Esophagus squamous epithelium (tissue), 4 donors: ENCODE measurements around the gene CREBL2.

Experiments
- POLR2A ChIP-seq, 4 donors: fragments of 450-650 bp; IDR thresholded peaks; one replicate each; pipeline ENCODE4 v1.6.1; 2017; ENCODE audit warnings: antibody characterized with exemption in 4 of 4, mild to moderate bottlenecking in 4 of 4, moderate library complexity in 3 of 4
- TF ChIP-seq, protein P1 (sequence below), 6 experiments: fragments of 450-650 bp in 4 of 6; fragments of 200-600 bp in 2 of 6; sonication (generic) in 2 of 6; IDR thresholded peaks; one replicate each; pipeline ENCODE4 v1.5.1; 2016 to 2019; ENCODE audit warnings: antibody characterized with exemption in 6 of 6, mild to moderate bottlenecking in 4 of 6, moderate library complexity in 4 of 6

- TF ChIP-seq, protein P1, sequence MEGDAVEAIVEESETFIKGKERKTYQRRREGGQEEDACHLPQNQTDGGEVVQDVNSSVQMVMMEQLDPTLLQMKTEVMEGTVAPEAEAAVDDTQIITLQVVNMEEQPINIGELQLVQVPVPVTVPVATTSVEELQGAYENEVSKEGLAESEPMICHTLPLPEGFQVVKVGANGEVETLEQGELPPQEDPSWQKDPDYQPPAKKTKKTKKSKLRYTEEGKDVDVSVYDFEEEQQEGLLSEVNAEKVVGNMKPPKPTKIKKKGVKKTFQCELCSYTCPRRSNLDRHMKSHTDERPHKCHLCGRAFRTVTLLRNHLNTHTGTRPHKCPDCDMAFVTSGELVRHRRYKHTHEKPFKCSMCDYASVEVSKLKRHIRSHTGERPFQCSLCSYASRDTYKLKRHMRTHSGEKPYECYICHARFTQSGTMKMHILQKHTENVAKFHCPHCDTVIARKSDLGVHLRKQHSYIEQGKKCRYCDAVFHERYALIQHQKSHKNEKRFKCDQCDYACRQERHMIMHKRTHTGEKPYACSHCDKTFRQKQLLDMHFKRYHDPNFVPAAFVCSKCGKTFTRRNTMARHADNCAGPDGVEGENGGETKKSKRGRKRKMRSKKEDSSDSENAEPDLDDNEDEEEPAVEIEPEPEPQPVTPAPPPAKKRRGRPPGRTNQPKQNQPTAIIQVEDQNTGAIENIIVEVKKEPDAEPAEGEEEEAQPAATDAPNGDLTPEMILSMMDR (IDR thresholded peaks at IDR 0.05), result no peak
- TF ChIP-seq POLR2A (IDR thresholded peaks at IDR 0.05), result no peak
Measured at GRCh38 chr12:12671850-12672660, 60.4 kb downstream of the CREBL2 start.
